IMR-90 (cell line): ENCODE results near the gene RAD51B.

Experiments used
- CHD1 ChIP-seq: IDR thresholded peaks from 2 replicates; pipeline ENCODE4 v1.6.1; 2012; ENCODE audit warnings: low read depth, low read length, improper control_type of control experiment
- FOS ChIP-seq: fragments of 150-350 bp; IDR thresholded peaks from 2 replicates; pipeline ENCODE4 v1.6.1; 2016; ENCODE audit warnings: low read depth, low read length
- POLR2A ChIP-seq: IDR thresholded peaks from 2 replicates; pipeline ENCODE4 v1.6.1; 2012; ENCODE audit warnings: mild to moderate bottlenecking, low read depth, low read length
- RAD21 ChIP-seq: IDR thresholded peaks from 2 replicates; pipeline ENCODE4 v1.6.1; 2012; ENCODE audit warnings: low read length, improper control_type of control experiment
- TF ChIP-seq, protein P1 (sequence below): conservative IDR thresholded peaks from 2 replicates; pipeline ENCODE4 v1.5.1; 2012; ENCODE audit warnings: mild to moderate bottlenecking, low read depth, low read length, improper control_type of control experiment
- TF ChIP-seq, protein P2 (sequence below): fragments of 150-350 bp; IDR thresholded peaks from 2 replicates; pipeline ENCODE4 v1.6.1; 2017; ENCODE audit warnings: mild to moderate bottlenecking, antibody characterized with exemption, low read length, low read depth

DNA sequence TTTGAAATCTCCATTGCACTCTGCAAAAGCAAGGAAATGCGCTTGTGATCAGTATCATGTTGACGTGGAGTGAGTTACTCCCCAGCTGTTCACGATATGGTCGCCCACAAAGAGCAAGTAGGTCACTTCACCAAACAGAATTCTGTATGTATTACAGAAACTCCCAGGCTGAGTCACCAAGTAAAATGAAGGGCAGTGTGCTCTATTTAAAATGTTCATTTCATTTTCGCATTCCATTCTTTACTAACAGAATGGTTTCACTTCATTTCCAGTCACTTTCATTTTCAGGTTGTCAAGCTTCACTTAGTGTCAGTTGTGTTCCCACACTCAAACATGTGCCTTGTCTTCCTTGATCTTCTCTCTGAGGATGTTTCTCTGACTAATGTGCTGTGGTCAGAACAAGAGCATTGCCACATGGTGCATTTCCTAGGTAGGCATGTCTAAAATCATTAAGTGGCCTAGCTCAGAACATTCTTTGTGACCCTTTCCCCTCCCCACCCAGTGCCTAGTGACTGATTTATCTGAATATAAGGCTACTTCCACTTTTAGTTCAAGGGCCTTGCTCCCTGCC, 391.2 kb downstream of the RAD51B start:
- no peak for TF ChIP-seq POLR2A
- TF ChIP-seq, protein P1, sequence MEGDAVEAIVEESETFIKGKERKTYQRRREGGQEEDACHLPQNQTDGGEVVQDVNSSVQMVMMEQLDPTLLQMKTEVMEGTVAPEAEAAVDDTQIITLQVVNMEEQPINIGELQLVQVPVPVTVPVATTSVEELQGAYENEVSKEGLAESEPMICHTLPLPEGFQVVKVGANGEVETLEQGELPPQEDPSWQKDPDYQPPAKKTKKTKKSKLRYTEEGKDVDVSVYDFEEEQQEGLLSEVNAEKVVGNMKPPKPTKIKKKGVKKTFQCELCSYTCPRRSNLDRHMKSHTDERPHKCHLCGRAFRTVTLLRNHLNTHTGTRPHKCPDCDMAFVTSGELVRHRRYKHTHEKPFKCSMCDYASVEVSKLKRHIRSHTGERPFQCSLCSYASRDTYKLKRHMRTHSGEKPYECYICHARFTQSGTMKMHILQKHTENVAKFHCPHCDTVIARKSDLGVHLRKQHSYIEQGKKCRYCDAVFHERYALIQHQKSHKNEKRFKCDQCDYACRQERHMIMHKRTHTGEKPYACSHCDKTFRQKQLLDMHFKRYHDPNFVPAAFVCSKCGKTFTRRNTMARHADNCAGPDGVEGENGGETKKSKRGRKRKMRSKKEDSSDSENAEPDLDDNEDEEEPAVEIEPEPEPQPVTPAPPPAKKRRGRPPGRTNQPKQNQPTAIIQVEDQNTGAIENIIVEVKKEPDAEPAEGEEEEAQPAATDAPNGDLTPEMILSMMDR: no peak
- TF ChIP-seq RAD21: peak; percentile 2; the same call in 1 of the 2 replicates
- no peak for TF ChIP-seq CHD1
- TF ChIP-seq, protein P2, sequence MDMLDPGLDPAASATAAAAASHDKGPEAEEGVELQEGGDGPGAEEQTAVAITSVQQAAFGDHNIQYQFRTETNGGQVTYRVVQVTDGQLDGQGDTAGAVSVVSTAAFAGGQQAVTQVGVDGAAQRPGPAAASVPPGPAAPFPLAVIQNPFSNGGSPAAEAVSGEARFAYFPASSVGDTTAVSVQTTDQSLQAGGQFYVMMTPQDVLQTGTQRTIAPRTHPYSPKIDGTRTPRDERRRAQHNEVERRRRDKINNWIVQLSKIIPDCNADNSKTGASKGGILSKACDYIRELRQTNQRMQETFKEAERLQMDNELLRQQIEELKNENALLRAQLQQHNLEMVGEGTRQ: peak; percentile 45; the same call in 1 of the 2 replicates
- TF ChIP-seq FOS: peak; percentile 71
